GM10248 (cell line): Measurements from ENCODE around the gene SRF.

Experiments
- CTCF ChIA-PET: fragments of 300-600 bp; sonication (Branson Sonifier 250); formaldehyde crosslinking; extraction: SDS; loops from one replicate; lab custom pipeline; 2021; ENCODE audit warnings: antibody characterized with exemption; lab: Yijun Ruan, JAX
- POLR2A ChIA-PET: fragments of 350-650 bp; sonication (Branson Sonifier 250); formaldehyde crosslinking; extraction: SDS; loops from one replicate; lab custom pipeline; 2020; ENCODE audit warnings: antibody characterized with exemption; lab: Yijun Ruan, JAX
- DNase-seq: peaks from one replicate; pipeline ENCODE4 v3.0.0; 2012; ENCODE audit errors: extremely low spot score
- CTCF ChIP-seq: IDR thresholded peaks from 2 replicates; pipeline ENCODE4 v1.5.1; 2012; ENCODE audit warnings: mild to moderate bottlenecking, low read depth; ENCODE audit errors: extremely low read depth, missing control alignments, control extremely low read depth

Gene SRF

GRCh38 chr6:43174263-43175112, 3.4 kb downstream of the SRF start:
- DNase-seq: peak; percentile 98
- CTCF ChIA-PET: interaction anchor here (0.6 to 2.0 kb wide), 6 partner anchors 10 to 210 kb away, joined by 3 to 11 read pairs (median 3); partner anchors contain the start of gene DNPH1
- TF ChIP-seq CTCF: no peak
- POLR2A ChIA-PET: interaction anchor here (0.5 to 1.0 kb wide), 6 partner anchors 190 to 720 kb away, joined by 3 to 5 read pairs (median 4); partner anchors contain the start of genes CNPY3, PEX6, PPP2R5D and ZNF318

GRCh38 chr6:43175676-43176422, 4.8 kb downstream of the SRF start:
- TF ChIP-seq CTCF: no peak
- POLR2A ChIA-PET: no interaction called here
- CTCF ChIA-PET: interaction anchor here (1.1 to 2.0 kb wide), 3 partner anchors 9 to 211 kb away, joined by 3 to 11 read pairs (median 3); partner anchors contain the start of gene DNPH1
- DNase-seq: no peak

GRCh38 chr6:43176423-43176786, 5.3 kb downstream of the SRF start:
- ChIA-PET CTCF (no interaction called here), POLR2A (no interaction called here)
- no peak for DNase-seq
- TF ChIP-seq CTCF: no peak

- no peak for DNase-seq
- ChIA-PET CTCF (no interaction called here), POLR2A (interaction anchor here (0.6 kb wide), 1 partner anchor 307 kb away, joined by 4 read pairs; no protein-coding TSS in a partner anchor)
- no peak for TF ChIP-seq CTCF
These were observed 7.1 kb downstream of the SRF start for GRCh38 chr6:43178150-43178549.

GRCh38 chr6:43178951-43179830, 8.1 kb downstream of the SRF start:
- TF ChIP-seq CTCF: no peak
- DNase-seq: no peak
- POLR2A ChIA-PET: interaction anchor here (0.6 kb wide), 1 partner anchor 410 kb away, joined by 7 read pairs; no protein-coding TSS in a partner anchor
- CTCF ChIA-PET: no interaction called here
